Ecto neural progenitor cell (in vitro differentiated cells): ENCODE data around the gene RANBP1.
A peak's percentile ranks its signal among the peaks of the same experiment; 100 is the strongest.
"Not testable (repeated sequence)": the region's sequence is repeated elsewhere in the genome, so short reads cannot be mapped to it uniquely, and the experiment has no call there.

Experiments
- DNase-seq: peaks from one replicate; pipeline ENCODE4 v3.0.0-alpha.2; 2018; ENCODE audit warnings: low spot score

The RANBP1 gene

DNA sequence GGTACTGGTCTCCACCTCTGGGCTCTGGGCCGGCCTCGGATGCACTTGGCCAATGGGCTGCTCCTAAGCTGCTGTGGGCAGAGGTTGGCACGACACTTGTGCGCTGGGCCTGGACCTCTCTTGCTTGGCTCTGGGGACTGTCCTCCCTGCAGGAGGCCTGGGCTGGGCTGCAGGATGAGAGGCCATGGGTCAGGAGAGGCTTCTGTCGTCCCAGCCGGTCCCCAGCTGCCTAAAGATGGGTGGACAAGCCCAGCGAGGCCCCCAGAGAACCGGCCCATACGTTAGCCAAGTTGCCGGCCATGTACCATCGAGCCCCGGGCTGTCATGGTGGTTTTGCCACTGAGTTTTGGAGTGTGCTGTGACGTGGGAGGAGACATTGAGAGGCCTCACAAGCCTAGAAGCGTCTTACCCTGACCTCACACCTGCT lies 36.6 kb downstream of the RANBP1 start:
- DNase-seq, result no peak

GRCh38 chr22:20153945-20154344 lies 38.0 kb downstream of the RANBP1 start:
- no peak for DNase-seq

- DNase-seq, result no peak
Observed at GRCh38 chr22:20154602-20155187, 38.8 kb downstream of the RANBP1 start.

DNA sequence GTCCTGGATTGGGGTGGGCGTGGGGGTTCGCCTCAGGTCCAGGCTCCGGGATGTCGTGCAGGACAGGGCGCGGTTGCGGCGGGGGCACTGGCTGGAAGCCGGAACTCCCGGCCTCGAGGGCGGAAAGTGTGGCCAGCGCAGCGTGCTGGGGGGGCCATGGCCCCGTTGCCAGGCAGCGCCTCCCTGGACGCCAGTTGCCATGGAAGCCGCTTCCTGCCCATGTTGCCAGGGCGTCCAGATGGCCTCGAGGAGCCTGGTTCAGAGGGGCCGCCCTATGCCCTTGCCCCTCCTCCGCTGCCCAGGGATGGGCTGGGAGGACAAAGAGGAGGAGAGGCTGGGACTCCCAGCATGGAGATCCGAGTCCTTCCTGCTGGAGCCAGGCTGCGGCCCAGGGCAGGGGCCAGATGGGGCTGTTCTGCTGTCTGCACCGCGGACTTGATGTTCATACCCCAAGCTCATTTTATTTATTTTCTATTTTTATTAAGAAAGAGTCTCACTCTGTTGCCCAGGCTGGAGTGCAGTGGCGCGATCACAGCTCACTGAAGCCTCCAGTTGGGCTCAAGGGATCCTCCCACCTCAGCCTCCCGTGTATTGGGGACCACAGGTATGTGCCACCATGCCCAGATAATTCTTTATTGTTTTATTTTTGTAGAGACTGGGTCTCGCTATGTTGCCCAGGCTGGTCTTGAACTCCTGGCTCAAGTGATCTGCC lies 39.6 kb downstream of the RANBP1 start:
- DNase-seq, result no peak

- no peak for DNase-seq
Observed at GRCh38 chr22:20156042-20156389, 40.1 kb downstream of the RANBP1 start.

DNA sequence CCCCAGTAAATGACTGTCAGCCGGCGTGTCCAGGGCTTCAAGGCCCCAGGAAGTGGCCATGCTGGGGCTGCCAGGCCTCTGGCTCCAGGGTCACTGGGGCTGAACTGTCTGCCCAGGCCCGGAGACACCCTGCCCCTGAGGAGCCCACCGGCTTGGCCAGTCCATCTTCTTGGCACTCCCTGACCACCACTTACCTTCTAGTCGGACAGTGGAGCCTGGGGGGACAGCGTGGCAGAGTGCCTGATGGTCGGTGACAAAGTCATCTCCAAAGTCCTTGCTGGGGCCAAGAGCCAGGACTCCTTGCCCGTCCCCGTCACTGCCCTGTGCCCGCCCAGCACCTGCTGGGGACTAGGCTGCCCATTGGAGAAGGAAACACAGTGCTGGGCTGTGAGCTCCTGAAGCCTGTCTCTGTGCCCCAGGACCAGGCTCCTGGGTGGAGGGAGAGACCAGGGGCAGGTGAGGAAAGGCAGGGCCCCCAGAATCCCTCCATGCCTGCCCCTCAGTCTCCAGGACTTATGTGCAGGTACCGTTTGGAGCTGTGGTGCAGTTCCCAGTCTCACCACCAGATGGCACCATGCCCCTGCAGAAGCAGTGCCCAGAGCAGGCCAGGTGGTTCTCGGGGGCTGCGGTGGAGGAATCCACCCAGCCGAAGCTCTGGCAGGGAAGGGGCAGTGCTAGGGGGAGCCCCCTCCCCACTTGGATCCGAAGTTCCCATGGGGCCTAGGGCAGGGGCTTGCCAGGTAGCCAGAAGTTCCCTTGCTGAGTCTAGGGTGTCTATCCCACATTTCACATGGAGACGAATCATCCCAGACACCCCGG lies 40.9 kb downstream of the RANBP1 start:
- peak; percentile 92 for DNase-seq

GRCh38 chr22:20157430-20158183 lies 41.7 kb downstream of the RANBP1 start:
- DNase-seq, result no peak

- no peak for DNase-seq
Observed at GRCh38 chr22:20158391-20159036, 42.6 kb downstream of the RANBP1 start.

DNA sequence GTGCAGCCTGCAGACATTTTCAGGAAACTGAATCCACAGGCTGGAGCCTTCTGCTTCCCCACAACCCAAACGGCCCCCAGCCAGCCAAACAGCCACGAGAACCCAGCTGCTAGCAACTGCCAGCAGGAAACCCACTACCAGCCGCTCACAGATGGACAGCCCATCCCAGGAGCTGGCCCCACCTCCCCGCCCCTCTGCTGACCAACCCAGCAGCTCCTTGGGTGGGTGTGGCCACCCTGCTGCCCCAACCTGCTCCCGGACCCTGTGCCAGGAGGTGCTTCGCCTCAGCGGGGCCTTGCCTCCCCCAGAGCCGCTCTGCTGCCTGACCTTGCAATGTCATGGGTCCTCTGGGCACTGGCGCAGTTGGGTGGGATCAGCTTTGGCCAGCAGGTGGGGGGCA lies 43.2 kb downstream of the RANBP1 start:
- peak; percentile 77 for DNase-seq

DNA sequence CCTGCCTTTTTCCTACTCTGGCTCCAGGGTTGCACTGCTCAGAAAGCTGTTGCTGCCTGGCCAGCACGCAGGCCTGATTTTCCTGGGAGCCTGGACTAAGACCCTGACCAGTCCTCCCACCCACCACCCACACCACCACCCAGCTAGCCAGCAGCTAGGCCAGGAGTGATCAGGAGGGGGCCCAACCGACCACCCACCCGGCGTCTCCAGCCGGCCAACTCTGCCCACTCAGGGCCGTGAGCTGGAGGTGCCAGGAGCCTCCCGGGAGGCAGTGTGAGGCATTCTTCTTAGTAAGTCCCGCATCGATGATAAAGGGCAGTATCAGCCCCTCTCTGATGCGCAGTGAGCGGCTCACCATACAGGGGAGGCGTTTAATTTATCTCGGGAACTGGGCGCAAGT lies 43.6 kb downstream of the RANBP1 start:
- not testable (repeated sequence) for DNase-seq

- DNase-seq, result no peak
Observed at GRCh38 chr22:20160041-20160440, 44.1 kb downstream of the RANBP1 start.

DNA sequence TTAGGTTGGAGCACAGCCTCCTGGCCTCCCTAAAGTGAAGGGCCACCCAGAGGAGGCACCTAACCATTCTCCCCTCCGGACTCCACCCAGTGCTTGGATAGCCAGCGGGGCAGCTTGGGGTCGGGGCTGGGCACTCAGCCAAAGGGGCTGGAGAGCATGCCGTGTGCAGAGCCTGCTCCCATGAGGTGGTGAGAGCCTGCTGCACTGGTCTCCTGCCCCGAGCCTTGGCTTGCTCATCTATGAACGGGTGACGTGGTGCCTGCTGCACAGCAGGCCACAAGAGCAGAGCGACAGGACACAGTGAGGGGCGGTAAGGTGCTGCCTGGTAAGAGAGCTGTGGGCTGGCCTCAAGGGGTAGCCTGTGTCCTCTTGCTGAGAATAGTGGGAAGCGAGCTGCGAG lies 49.0 kb downstream of the RANBP1 start:
- DNase-seq, result no peak

GRCh38 chr22:20165421-20165820 lies 49.5 kb downstream of the RANBP1 start:
- DNase-seq, result no peak

DNA sequence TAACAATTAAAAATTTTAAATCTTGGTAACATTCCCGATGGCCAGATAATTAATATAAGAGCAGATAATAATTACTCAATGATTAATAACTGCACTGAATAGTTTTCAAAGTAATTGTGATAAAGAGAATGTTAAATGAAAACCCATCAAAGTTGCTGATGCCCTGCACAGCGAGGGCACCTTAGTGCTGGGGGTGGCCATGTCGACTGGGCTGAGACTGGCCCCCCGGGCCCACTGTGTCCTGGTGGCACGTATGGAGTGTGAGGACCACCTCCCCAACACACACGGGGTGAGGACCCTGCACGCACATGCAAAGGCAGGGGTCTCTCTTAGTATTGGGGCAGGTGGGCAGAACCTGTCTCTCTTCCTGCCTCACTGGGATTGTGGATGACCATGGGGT lies 50.0 kb downstream of the RANBP1 start:
- no peak for DNase-seq

DNA sequence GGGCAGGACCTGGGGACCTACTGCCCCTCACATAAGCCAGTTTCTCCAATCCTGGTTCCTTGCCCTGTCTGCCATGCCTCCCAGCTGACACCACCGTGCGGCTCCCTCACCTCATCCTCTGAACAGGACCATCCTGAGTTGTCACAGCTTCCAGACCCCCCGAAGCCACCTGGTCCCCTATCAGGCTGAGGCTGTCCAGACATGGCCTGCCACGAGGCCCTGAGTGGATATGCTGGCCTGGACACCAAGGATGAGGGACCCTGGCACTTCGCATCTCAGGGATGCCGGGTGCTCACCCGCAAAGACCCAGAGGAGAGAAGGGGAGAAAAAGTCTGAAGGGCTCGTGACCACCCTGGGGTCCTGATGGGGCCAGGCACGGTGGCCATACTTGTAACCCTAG lies 50.8 kb downstream of the RANBP1 start:
- no peak for DNase-seq

DNA sequence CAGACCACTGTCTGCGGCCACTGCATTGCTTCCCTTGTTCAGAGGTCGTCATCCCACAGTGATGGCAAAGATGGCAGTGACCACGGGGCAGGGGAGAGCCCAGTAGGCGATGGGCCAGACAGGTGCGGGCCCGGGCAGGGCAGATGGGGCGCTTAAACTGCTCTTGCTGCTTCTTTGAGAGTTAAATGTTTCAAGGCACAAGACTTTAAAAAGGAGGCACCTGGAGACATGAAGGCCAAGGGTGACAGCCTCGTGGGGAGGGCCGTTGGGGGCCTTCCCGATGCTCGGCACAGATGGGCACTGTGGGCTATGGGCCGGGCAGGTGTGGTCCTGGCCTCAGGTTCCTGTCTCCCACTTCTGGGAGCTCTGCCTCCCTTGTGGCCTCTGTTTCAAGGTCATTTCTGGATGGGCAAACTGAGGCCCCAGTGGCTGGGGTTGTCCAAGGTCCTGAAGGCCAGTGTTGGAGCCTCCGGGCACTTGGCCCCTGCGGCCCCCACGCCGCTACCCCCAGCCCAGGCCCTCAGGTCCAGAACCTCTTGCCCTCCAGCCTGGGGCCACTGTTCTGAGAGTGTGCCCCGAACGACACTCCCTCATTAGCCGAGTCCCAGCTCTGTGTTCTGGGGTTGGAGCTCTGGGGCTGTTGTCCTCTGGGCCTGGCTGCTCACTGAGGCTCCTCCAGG lies 51.9 kb downstream of the RANBP1 start:
- no peak for DNase-seq

- no peak for DNase-seq
Observed at GRCh38 chr22:20169253-20169822, 53.4 kb downstream of the RANBP1 start.

DNA sequence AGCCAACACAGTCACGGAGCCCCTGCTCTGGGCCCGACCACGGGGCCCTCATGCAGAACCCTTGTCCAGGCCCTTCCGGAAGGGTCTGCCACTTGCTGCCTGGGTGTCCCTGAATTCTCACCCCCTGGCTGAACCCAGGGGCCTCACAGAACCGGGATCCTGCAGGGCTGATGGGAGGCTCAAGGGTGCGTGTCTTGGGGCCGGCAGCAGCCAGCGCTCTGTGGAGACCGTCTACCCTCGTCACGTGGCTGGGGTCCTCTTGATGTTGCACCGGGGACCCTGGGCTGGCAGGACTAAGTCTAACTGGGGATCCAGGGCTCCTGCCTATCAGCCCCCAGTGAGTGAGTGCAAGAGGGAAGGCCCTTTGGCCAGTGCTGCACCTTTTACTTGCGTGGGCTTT lies 54.3 kb downstream of the RANBP1 start:
- no peak for DNase-seq

GRCh38 chr22:20171288-20172140 lies 55.6 kb downstream of the RANBP1 start:
- DNase-seq, result no peak

GRCh38 chr22:20172141-20172613 lies 56.3 kb downstream of the RANBP1 start:
- DNase-seq, result no peak
